Measurements from ENCODE around the gene KRTAP5-5. TPM values are rescaled to one million over a fixed set of nuclear protein-coding genes. Genes with fewer than 3 reads are reported as not detected.
"Not testable (repeated sequence)": the region's sequence is repeated elsewhere in the genome, so short reads cannot be mapped to it uniquely, and the experiment has no call there.

The KRTAP5-5 gene
- total RNA-seq, 1 experiment from 2014 or later, result not detected

DNA sequence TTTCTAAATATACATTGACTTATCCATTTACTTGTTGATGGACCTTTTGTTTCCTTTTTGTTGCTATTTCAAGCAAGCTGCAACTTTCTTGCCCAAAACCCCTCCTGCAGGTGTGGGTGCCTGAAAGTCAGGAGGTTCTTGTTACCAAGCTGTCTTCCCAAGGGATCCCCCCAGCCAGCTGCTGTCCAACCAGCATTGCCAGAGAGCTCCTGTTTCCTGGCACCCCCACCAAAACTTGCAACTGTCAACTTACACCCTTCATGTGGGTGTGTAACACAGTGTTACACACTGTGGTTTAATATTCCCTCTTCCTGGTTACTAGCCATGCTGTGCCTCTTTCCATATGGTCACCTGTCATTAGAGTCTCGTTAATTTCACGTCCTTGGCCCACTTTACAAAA lies 42.9 kb upstream of the KRTAP5-5 start:
- TF ChIP-seq, protein P1, sequence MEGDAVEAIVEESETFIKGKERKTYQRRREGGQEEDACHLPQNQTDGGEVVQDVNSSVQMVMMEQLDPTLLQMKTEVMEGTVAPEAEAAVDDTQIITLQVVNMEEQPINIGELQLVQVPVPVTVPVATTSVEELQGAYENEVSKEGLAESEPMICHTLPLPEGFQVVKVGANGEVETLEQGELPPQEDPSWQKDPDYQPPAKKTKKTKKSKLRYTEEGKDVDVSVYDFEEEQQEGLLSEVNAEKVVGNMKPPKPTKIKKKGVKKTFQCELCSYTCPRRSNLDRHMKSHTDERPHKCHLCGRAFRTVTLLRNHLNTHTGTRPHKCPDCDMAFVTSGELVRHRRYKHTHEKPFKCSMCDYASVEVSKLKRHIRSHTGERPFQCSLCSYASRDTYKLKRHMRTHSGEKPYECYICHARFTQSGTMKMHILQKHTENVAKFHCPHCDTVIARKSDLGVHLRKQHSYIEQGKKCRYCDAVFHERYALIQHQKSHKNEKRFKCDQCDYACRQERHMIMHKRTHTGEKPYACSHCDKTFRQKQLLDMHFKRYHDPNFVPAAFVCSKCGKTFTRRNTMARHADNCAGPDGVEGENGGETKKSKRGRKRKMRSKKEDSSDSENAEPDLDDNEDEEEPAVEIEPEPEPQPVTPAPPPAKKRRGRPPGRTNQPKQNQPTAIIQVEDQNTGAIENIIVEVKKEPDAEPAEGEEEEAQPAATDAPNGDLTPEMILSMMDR (conservative IDR thresholded peaks at IDR 0.05), result no peak
- Histone ChIP-seq H2AK5ac (ENCODE audit: insufficient read length, low read length) (no peak overlapping the region), H3K79me2 (ENCODE audit: insufficient read depth, low read length) (no peaks in the 10 kb centered on the region), H3K23ac (ENCODE audit: insufficient read length, low read depth, low read length) (no peak overlapping the region), H3K79me1 (ENCODE audit: insufficient read depth, low read depth, low read length, poor library complexity, severe bottlenecking) (no peaks in the 10 kb centered on the region), H4K91ac (ENCODE audit: insufficient read length, low read depth, low read length) (no peak overlapping the region), H2AFZ (ENCODE audit: low read length) (no peak overlapping the region), H4K8ac (replicated peaks; ENCODE audit: insufficient read length, low read depth, low read length) (no peak overlapping the region), H3K27me3 (ENCODE audit: insufficient read depth, low read length) (no peaks in the 10 kb centered on the region), H2BK5ac (ENCODE audit: insufficient read length, low read length) (no peak overlapping the region), H4K20me1 (ENCODE audit: control insufficient read depth, insufficient read depth, insufficient read length) (no peaks in the 10 kb centered on the region), H2BK15ac (ENCODE audit: low read depth, low read length) (no peak overlapping the region), H4K5ac (ENCODE audit: insufficient read length, low read depth, low read length) (no peak overlapping the region), H3K9ac (ENCODE audit: extremely low read depth, insufficient read length, low read length) (no peak overlapping the region), H3K56ac (ENCODE audit: insufficient read length, low read depth, low read length) (no peak overlapping the region), H2BK120ac (ENCODE audit: low read depth, low read length, poor library complexity, severe bottlenecking) (no peak overlapping the region), H3T11ph (ENCODE audit: low read length) (no peak overlapping the region), H3K14ac (ENCODE audit: insufficient read depth, low read length) (no peak overlapping the region), H2BK20ac (ENCODE audit: low read depth, low read length, poor library complexity, severe bottlenecking) (no peak overlapping the region), H3K27ac (ENCODE audit: insufficient read length, low read depth, low read length) (no peak overlapping the region), H3K4me2 (ENCODE audit: insufficient read depth, insufficient read length, low read length) (no peak overlapping the region), H3K23me2 (ENCODE audit: insufficient read length, low read depth, low read length, poor library complexity, severe bottlenecking) (no peaks in the 10 kb centered on the region), H2BK12ac (ENCODE audit: insufficient read length, low read depth, low read length) (no peak overlapping the region), H3K4me1 (ENCODE audit: insufficient read depth, low read length) (no peaks in the 10 kb centered on the region; the same call in 1 of the 2 replicates), H3K18ac (ENCODE audit: insufficient read length, low read depth, low read length) (no peak overlapping the region), H3K9me3 (ENCODE audit: control insufficient read depth, low read depth, low read length) (no peaks in the 10 kb centered on the region), H3K4ac (ENCODE audit: low read depth, low read length) (no peak overlapping the region)
- H3K9me3 Mint-ChIP-seq, result peaks cover 0 to 2% of the 10 kb centered on the region in 2 experiments; a peak in 1 of 5 replicates
- no CpG with 5 or more reads among the region's 2 CpGs for WGBS (ENCODE audit: extremely low coverage, insufficient read length, low lambda C conversion rate)
- no peak for DNase-seq
- peaks cover 52% of the 10 kb centered on the region for H3K27me3 Mint-ChIP-seq (ENCODE audit: low read depth)
- no peaks in the 10 kb centered on the region for H3K36me3 Mint-ChIP-seq (ENCODE audit: insufficient read depth in 1 of 3, low read depth in 3 of 3)
- peaks cover 2 to 8% of the 10 kb centered on the region in 2 experiments; a peak in 2 of 4 replicates for H3K4me1 Mint-ChIP-seq
- no peak overlapping the region for H3K27ac Mint-ChIP-seq
- H3K4me3 Mint-ChIP-seq, result no peak overlapping the region

DNA sequence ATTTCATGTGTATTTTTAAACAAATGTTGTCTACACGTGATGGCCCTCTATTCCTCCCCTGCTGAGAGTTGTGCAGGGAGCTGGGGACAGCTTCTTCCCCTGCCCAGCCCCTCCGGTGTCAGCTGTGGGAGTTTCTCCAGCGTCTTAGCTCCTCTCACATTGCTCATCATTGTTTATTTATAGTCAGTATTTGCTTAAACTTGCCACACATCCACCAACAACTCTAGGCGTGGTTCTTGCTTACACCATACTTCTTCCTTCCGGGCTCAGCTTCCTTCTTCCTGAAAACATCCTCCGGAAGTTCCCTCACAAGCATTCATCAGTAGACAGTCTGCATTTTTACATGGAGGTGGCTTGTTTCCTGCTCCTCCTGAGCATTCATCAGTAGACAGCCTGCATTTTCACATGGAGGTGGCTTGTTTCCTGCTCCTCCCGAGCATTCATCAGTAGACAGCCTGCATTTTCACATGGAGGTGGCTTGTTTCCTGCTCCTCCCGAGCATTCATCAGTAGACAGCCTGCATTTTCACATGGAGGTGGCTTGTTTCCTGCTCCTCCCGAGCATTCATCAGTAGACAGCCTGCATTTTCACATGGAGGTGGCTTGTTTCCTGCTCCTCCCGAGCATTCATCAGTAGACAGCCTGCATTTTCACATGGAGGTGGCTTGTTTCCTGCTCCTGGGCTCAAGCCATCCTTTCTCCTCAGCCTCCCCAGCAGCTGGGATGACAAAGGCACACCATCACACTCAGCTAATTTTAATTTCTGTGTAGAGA lies 40.2 kb upstream of the KRTAP5-5 start:
- H3K4me3 Mint-ChIP-seq, result not testable (repeated sequence)

More for the DNA sequence above, 40.2 kb upstream of the KRTAP5-5 start:
- H2AK5ac ChIP-seq (ENCODE audit: insufficient read length, low read length); H2BK15ac ChIP-seq (ENCODE audit: low read depth, low read length); H4K91ac ChIP-seq (ENCODE audit: insufficient read length, low read depth, low read length); DNase-seq; H3K27ac Mint-ChIP-seq; H3K9me3 Mint-ChIP-seq; H4K20me1 ChIP-seq (ENCODE audit: control insufficient read depth, insufficient read depth, insufficient read length); H3K79me1 ChIP-seq (ENCODE audit: insufficient read depth, low read depth, low read length, poor library complexity, severe bottlenecking); H3K23me2 ChIP-seq (ENCODE audit: insufficient read length, low read depth, low read length, poor library complexity, severe bottlenecking); H3K23ac ChIP-seq (ENCODE audit: insufficient read length, low read depth, low read length); H2AFZ ChIP-seq (ENCODE audit: low read length); H2BK120ac ChIP-seq (ENCODE audit: low read depth, low read length, poor library complexity, severe bottlenecking); H3K4me1 ChIP-seq (ENCODE audit: insufficient read depth, low read length); H2BK5ac ChIP-seq (ENCODE audit: insufficient read length, low read length); H3K9ac ChIP-seq (ENCODE audit: extremely low read depth, insufficient read length, low read length); H3K4me1 Mint-ChIP-seq; H3K4ac ChIP-seq (ENCODE audit: low read depth, low read length); H3K79me2 ChIP-seq (ENCODE audit: insufficient read depth, low read length); H3K27me3 ChIP-seq (ENCODE audit: insufficient read depth, low read length); H3T11ph ChIP-seq (ENCODE audit: low read length); H3K9me3 ChIP-seq (ENCODE audit: control insufficient read depth, low read depth, low read length); H2BK20ac ChIP-seq (ENCODE audit: low read depth, low read length, poor library complexity, severe bottlenecking); H3K14ac ChIP-seq (ENCODE audit: insufficient read depth, low read length); H2BK12ac ChIP-seq (ENCODE audit: insufficient read length, low read depth, low read length); H4K5ac ChIP-seq (ENCODE audit: insufficient read length, low read depth, low read length); H4K8ac ChIP-seq (replicated peaks; ENCODE audit: insufficient read length, low read depth, low read length); H3K27ac ChIP-seq (ENCODE audit: insufficient read length, low read depth, low read length); H3K36me3 Mint-ChIP-seq (ENCODE audit: insufficient read depth in 1 of 3, low read depth in 3 of 3); H3K56ac ChIP-seq (ENCODE audit: insufficient read length, low read depth, low read length); H3K4me2 ChIP-seq (ENCODE audit: insufficient read depth, insufficient read length, low read length); H3K18ac ChIP-seq (ENCODE audit: insufficient read length, low read depth, low read length): not testable (repeated sequence)
- no CpG with 5 or more reads among the region's 10 CpGs for WGBS (ENCODE audit: extremely low coverage, insufficient read length, low lambda C conversion rate)
- H3K27me3 Mint-ChIP-seq (ENCODE audit: low read depth), result peaks cover 60% of the 10 kb centered on the region
